Measurements from ENCODE around the gene CHRNB2.

Gene CHRNB2

DNA sequence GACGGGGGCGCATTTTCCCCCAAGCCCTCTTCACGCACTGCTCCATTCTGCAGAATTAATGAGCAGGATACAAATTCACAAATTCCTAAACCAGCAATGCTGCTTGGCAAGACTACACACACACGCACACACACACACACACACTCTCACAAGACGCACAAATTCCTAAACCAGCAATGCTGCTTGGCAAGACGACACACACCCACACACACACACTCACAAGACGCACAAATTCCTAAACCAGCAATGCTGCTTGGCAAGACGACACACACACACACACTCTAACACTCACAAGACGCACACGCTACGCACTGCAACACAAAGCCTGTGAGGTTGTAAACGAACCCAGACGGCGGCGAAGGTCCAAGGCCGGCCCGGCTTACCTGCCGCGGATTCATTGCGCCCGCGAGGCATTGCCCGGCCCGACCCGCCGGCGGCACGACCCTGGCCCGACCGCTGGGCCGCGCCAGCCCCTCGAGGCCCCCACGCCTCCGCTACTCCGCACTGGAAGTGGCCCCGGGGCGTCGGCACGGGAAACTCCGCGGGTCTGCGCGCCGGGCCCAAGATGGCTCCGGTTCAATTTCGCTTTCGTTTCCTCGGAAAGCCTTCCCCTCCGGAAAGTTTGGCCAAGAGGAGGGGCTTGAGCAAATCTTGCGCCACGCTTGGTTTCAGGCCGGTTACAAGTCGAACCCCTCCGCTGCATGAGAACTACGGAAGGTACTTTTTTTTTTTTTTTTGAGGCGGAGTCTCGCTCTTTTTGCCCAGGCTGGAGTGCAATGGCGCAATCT, 40.2 kb downstream of the CHRNB2 start, which contains the start of gene ADAR:
Gene ADAR (minus strand): TSS at position 578 of the 788 bp plus-strand sequence. CDS start 180 bp downstream, at position 398.
- H3K9me3 Mint-ChIP-seq = no peaks in the 10 kb centered on the region
- peak within 1 kb of the TSS; percentile 93 for H3K4me3 Mint-ChIP-seq
- DNase-seq (peak; percentile 90), ATAC-seq (peak; percentile 72)
- peaks cover 22% of the 10 kb centered on the region for H3K36me3 Mint-ChIP-seq (ENCODE audit: low read depth)
- H3K4me1 Mint-ChIP-seq = peaks cover 81% of the 10 kb centered on the region
- H3K27ac Mint-ChIP-seq = peak within 1 kb of the TSS; percentile 98
- H3K27me3 Mint-ChIP-seq = no peaks in the 10 kb centered on the region

DNA sequence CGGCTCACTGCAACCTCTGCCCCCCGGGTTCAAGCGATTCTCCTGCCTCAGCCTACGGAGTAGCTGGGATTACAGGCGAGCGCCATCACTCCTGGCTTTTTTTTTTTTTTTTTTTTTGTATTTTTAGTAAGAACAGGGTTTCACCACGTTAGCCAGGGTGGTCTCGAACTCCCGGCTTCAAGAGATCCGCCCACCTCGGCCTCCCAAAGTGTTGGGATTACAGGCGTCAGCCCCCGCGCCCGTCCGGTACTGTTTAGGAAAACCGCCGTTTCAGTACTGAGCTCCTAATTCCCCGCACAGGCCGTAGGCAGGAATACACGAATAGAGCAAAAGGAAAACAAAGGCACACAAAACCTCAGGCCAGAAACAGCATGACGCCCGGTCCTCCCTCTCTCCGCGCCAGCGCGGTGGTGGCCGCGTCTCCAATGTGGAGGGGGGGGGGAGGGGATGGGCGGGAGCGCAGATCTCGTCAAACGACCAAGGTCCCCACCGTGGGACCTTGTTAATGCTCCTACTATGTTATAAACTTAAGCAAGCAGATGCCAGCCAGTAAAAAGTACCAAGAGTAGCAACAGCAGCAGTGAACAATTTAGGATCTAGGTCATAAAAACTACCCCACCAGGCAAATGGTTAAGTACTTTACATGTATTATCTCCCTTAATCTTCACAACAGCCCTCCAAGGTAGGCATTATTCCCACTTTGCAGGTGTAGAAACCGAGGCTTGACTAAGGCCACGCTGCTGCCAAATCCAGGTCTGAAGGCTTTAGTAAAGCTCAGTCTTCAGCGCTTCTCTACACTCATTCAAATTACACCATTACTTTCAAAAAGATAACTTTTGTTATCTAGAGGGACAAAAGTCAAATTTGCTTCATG, 41.1 kb downstream of the CHRNB2 start:
- ATAC-seq (no peak), DNase-seq (peak; percentile 37)
- Mint-ChIP-seq H3K36me3 (ENCODE audit: low read depth) (peaks cover 18% of the 10 kb centered on the region), H3K9me3 (no peaks in the 10 kb centered on the region), H3K4me3 (peak overlapping the region; percentile 93), H3K4me1 (peaks cover 74% of the 10 kb centered on the region), H3K27me3 (no peaks in the 10 kb centered on the region), H3K27ac (peak overlapping the region; percentile 98)

DNA sequence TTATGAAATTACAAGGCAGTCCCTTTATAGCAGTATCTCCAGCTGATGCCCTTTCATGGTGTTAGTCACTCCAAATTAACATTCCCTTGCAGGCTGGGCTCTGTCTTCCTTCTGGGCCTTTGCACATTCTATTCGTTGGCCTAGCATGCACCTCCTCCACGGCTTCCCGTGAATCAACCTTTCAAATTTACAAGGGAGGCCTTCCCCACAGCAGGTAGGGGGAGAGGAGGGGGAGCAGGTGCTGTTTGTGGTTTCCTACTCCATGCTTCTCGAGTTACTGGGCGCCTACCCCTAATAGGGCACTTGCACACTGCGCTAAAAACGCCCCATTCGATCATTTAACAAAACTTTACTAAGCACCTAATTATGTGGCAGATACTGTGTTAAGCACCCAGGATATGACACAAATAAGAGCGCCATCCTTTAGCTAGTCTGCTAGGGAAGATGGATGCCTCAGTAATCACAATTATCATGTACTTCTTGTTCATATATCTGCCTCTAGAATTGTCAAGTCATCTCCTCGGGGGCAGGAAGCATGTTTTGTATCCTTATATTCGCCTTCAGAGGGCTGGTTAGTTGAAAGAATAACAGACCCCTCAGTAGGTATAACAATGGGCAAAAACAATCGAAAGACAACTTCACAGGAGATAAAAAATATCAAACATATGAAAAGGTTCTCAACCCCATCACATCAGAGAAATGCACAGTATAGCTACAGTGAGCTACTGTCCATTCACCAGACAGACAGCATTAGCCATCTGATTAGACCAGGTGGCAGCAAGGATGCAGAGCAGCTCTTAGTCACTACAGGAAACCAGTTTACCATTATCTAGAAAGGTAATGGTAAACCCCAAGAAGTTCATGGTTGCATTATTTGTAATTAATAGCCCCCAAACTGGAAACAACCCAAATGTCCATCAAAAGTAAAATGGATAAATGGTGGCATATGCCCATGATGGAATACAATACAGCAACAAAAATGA, 42.1 kb downstream of the CHRNB2 start:
- Mint-ChIP-seq H3K4me3 (peak overlapping the region; percentile 93), H3K4me1 (peaks cover 71% of the 10 kb centered on the region), H3K27ac (peak overlapping the region; percentile 98), H3K9me3 (no peaks in the 10 kb centered on the region), H3K27me3 (no peaks in the 10 kb centered on the region), H3K36me3 (ENCODE audit: low read depth) (peaks cover 12% of the 10 kb centered on the region)
- peak; percentile 48 for DNase-seq
- peak; percentile 74 for ATAC-seq

DNA sequence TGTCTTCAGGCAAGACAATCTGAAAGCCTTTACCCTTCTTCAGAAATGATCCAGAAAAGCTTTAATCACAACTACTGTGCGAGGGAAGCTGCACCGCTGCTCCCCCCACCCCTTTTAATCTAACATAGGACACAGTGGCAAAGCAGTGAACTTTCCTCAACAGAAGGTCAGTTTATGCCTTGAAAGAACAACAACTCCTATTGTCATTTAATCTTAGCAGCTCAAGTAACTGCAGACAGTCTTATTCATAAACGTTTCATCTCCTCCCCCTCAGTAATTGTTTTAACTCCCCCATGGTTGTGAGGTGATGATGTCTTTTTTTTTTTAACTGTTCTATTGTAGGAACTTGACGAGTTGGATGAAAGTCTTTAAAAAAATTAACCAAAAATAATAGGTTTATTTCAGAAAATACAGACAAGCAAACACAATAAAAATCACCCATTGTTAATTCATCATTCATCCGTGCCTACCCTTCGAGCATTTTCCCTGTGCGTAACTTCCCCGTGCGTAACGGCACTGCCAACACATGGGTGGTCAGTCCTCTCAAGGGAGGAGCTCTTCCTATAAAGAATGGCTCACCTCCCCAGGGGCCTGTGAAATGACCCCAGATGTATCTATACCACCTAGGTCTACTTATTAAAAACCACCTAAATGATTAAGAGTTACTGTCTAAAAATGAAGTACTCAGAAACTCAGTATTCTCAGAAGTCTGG, 43.7 kb downstream of the CHRNB2 start:
- no peak for ATAC-seq
- H3K27me3 Mint-ChIP-seq = no peaks in the 10 kb centered on the region
- H3K27ac Mint-ChIP-seq = peak overlapping the region; percentile 50
- H3K4me3 Mint-ChIP-seq = peak overlapping the region; percentile 2
- DNase-seq = no peak
- peaks cover 13% of the 10 kb centered on the region for H3K36me3 Mint-ChIP-seq (ENCODE audit: low read depth)
- H3K9me3 Mint-ChIP-seq = no peaks in the 10 kb centered on the region
- H3K4me1 Mint-ChIP-seq = peaks cover 68% of the 10 kb centered on the region

DNA sequence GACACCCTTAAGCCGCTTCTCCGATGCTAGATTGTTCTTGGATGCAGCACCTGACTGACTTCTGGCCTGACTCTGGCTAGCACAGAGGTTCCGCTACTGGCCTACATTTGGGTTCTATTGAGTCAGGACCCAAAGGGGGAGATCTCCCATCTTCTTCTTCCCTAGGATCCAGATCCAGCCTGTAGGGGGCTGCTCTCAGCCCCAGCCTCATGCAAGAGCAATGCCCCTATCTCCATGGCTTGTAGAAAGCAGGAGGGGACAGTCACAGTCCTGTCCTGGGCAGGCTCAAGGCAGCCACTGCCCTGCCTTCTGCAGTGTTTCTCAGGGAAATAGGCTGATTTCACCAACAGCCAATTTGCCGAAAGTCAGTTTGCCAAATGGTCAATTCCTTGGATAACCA, 46.7 kb downstream of the CHRNB2 start:
- H3K27me3 Mint-ChIP-seq = no peaks in the 10 kb centered on the region
- peaks cover 60% of the 10 kb centered on the region for H3K4me1 Mint-ChIP-seq
- H3K27ac Mint-ChIP-seq = no peak overlapping the region
- ATAC-seq (no peak), DNase-seq (no peak)
- H3K4me3 Mint-ChIP-seq = no peak overlapping the region
- peaks cover 9% of the 10 kb centered on the region for H3K36me3 Mint-ChIP-seq (ENCODE audit: low read depth)
- H3K9me3 Mint-ChIP-seq = no peaks in the 10 kb centered on the region

DNA sequence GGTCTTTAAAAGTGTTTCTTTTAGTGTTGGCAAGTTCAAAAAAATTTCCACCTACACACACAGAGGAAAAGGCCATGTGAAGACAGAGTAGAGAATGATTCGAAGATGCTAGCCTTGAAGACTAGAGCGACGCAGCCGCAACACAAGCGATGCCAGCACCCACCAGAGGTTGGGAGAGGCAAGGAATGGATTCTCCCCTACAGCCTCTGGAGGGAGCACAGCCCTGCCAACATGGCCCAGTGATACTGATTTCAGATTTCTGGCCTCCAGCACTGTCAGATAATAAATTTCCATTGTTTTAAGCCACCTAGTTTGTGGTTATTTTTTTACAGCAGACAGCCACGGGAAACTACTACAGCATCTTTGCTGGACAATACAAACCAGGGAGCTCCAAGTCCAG, 47.3 kb downstream of the CHRNB2 start:
- peaks cover 60% of the 10 kb centered on the region for H3K4me1 Mint-ChIP-seq
- DNase-seq = no peak
- H3K4me3 Mint-ChIP-seq = peak overlapping the region; percentile 5
- peak; percentile 44 for ATAC-seq
- no peaks in the 10 kb centered on the region for H3K9me3 Mint-ChIP-seq
- peaks cover 13% of the 10 kb centered on the region for H3K36me3 Mint-ChIP-seq (ENCODE audit: low read depth)
- no peak overlapping the region for H3K27ac Mint-ChIP-seq
- no peaks in the 10 kb centered on the region for H3K27me3 Mint-ChIP-seq

DNA sequence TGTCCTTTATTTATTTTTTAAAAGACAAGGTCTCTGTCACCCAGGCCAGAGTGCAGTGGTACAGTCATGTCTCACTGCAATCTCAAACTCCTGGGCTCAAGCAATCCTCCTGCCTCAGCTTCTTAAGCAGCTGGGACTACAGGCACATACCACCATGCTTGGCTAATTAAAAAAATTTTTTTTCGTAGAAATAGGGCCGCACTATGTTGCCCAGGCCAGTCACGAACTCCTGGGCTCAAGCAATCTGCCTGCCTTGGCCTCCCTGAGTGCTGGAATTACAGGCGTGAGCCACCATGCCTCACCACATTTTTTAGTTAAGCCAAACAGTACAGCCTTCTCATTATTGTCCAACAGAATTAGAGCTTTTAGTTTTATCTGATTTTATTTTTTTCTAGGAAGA, 47.8 kb downstream of the CHRNB2 start:
- H3K27me3 Mint-ChIP-seq = no peaks in the 10 kb centered on the region
- no peak for ATAC-seq
- H3K9me3 Mint-ChIP-seq = no peaks in the 10 kb centered on the region
- H3K4me3 Mint-ChIP-seq = no peak overlapping the region
- H3K4me1 Mint-ChIP-seq = peaks cover 59% of the 10 kb centered on the region
- H3K36me3 Mint-ChIP-seq (ENCODE audit: low read depth) = peaks cover 12% of the 10 kb centered on the region
- no peak for DNase-seq
- no peak overlapping the region for H3K27ac Mint-ChIP-seq

DNA sequence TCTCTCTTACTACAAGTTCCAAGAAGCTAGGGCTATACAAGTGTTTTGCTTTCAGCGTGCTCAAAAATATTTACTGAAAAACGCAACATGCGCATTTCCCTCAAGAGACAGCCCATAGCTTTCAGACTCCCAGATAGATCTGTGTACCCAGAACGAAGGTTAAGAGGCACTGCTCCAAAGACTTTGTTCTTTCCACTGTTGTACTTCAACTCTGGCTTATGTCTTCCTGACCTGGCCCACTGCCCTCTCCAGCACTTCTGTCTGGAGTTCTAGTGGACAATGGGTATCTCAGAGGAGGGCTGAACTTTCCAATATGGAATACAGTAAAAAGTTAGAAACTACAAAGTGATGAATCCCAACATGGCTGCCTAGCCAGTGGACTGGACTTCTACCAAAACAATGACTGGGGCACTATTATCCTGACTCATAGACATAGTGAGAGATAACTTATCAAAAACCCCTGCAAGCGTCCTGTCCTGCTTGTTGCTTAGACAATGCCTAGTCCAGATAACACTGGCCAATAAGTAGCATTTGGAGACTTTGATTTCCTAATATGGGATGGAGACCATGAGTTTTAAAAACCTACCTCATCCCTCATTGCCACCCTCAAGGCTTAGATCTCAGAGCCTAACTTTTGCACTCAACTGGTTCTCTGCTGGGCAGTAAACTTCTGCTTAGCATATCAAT, 49.2 kb downstream of the CHRNB2 start:
- DNase-seq = no peak
- Mint-ChIP-seq H3K9me3 (no peaks in the 10 kb centered on the region), H3K4me1 (peaks cover 53% of the 10 kb centered on the region), H3K36me3 (ENCODE audit: low read depth) (peaks cover 15% of the 10 kb centered on the region), H3K27me3 (no peaks in the 10 kb centered on the region), H3K4me3 (no peak overlapping the region), H3K27ac (peak overlapping the region; percentile 26)
- no peak for ATAC-seq

DNA sequence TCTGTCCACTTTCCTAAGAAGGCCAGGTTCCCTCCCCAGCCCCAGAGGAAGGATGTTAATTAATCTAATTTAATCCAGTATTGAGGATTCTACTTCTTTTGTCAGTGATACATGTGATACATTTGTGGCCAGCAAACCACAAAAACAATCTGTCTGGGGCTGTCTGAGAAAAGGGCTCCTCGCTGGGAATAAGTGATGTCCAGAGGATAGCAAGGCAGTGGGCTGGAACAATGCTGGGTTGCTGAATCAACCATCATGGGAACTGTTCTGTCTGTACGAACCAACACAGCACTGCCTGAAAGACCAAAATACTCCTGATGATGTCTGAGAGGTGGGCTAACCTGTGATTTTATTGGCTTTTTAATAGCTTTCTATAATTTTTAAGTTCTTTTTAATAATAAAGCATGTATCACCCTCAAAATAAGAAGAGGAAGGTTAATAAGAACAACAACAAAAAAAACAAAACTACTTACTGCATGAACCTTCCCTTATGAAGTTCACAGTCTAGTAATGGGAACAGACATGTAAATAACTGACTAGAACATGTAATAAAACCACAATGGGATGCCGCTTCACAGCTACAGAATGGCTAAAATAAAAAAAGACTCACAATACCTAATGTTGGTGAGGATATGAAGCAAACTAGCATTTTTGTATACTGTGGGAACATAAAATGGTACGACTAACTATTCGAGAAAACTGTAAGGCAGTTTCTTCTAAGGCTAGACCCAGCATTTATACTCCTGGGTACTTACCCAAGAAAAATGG, 51.8 kb downstream of the CHRNB2 start:
- peaks cover 64% of the 10 kb centered on the region for H3K4me1 Mint-ChIP-seq

DNA sequence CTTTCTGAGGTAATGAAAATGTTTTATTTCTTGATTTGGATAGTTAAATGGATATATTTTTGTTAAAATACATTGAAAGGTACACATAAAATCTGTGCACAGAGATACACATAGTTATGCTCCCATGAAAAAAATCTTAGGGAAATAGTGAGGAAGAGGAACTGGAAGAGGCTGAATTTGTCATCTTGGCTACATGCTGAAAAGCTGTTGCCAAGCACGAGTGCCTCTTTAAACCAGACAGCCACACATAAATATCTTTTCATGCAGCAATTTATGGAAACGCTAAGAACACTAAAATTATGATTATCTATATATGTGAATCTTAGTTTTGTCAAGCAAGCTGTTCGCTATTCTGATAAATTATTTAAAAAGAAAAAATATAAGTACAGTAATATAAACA, 53.2 kb downstream of the CHRNB2 start:
- no peaks in the 10 kb centered on the region for H3K27me3 Mint-ChIP-seq
- DNase-seq (no peak), ATAC-seq (no peak)
- H3K4me3 Mint-ChIP-seq = no peak overlapping the region
- H3K27ac Mint-ChIP-seq = no peak overlapping the region
- no peaks in the 10 kb centered on the region for H3K9me3 Mint-ChIP-seq
- peaks cover 35% of the 10 kb centered on the region for H3K36me3 Mint-ChIP-seq (ENCODE audit: low read depth)
- H3K4me1 Mint-ChIP-seq = peaks cover 63% of the 10 kb centered on the region

More for the DNA sequence above, 51.8 kb downstream of the CHRNB2 start:
- Mint-ChIP-seq H3K27ac (no peak overlapping the region), H3K9me3 (no peaks in the 10 kb centered on the region), H3K36me3 (ENCODE audit: low read depth) (peaks cover 27% of the 10 kb centered on the region), H3K27me3 (no peaks in the 10 kb centered on the region), H3K4me3 (no peak overlapping the region)
- ATAC-seq (no peak), DNase-seq (no peak)

DNA sequence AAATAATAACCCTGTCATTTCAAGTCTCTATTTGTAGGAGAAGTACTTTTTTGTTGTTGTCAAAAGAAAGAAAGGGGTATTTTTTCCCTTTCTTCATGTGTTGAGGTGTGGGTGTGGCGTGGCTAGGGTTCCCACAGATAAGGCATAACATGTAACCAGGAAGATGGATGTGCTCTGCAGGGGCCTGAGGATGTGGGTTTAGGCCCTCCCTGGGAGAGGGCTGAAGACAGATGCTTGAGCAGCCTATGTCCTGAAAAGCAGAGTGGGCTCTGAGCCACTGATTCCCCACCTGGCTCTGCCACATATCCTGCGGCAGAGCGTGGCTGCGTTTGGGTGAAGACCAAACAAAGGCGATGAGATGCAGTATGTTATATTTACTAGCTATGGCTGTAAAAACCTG, 54.3 kb downstream of the CHRNB2 start:
- Mint-ChIP-seq H3K27me3 (no peaks in the 10 kb centered on the region), H3K4me3 (no peak overlapping the region), H3K36me3 (ENCODE audit: low read depth) (peaks cover 36% of the 10 kb centered on the region), H3K27ac (peak overlapping the region; percentile 27), H3K9me3 (no peaks in the 10 kb centered on the region), H3K4me1 (peaks cover 63% of the 10 kb centered on the region)
- DNase-seq (no peak), ATAC-seq (no peak)

DNA sequence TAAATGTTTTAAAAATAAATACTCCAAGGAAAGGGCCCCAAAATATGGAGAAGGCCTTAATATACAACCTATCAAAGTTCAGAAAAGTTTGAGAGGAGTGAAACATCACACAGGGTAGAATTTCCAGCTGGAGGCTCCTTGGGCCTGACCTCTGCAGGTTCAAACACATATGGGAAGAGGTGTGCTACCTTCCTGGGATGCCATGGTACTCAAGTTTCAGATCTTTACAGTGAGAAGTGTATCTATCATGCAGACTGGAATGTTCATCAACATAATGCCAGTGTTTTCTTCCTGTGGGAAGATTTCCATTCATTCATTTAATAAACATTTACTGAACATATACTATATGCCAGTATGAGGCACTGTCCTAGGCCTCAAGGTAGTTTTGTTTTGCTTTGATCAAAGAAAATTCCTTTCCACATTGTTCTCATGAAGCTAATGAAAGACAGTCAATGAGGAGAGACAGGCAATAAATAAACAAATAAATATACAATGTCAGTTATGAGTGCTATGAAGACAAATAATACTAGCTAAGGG, 55.0 kb downstream of the CHRNB2 start:
- DNase-seq (no peak), ATAC-seq (no peak)
- Mint-ChIP-seq H3K27me3 (no peaks in the 10 kb centered on the region), H3K4me3 (no peak overlapping the region), H3K36me3 (ENCODE audit: low read depth) (peaks cover 37% of the 10 kb centered on the region), H3K4me1 (peaks cover 66% of the 10 kb centered on the region), H3K27ac (peak overlapping the region; percentile 1), H3K9me3 (no peaks in the 10 kb centered on the region)

Data from activated naive CD8-positive, alpha-beta T cell treated with anti-CD3 and anti-CD28 coated beads, Interleukin-2, amount 50 U/mL, for 24 hours (primary cell).